HUES64 (cell line): ENCODE measurements around the gene THAP5.

ENCODE experiments used
- H3K27ac ChIP-seq: 2 replicates; pipeline ENCODE4 v1.7.0; 2013; ENCODE audit warnings: low read depth, low read length, inconsistent platforms
- H3K27me3 ChIP-seq: 2 replicates; pipeline ENCODE4 v1.6.1; 2013; ENCODE audit warnings: mild to moderate bottlenecking, low read length; ENCODE audit not compliant: insufficient read depth
- H3K36me3 ChIP-seq: 2 replicates; pipeline ENCODE4 v1.6.1; 2013; ENCODE audit warnings: mild to moderate bottlenecking, low read length; ENCODE audit not compliant: insufficient read depth
- H3K4me1 ChIP-seq: 2 replicates; pipeline ENCODE4 v1.6.1; 2013; ENCODE audit warnings: mild to moderate bottlenecking, low read length, moderate library complexity; ENCODE audit not compliant: insufficient read depth
- H3K4me3 ChIP-seq: 2 replicates; pipeline ENCODE4 v1.5.1; 2013; ENCODE audit warnings: mild to moderate bottlenecking, low read length, moderate library complexity
- H3K9ac ChIP-seq: 2 replicates; pipeline ENCODE4 v1.6.1; 2013; ENCODE audit warnings: mild to moderate bottlenecking, low read depth, low read length
- H3K9me3 ChIP-seq: 2 replicates; pipeline ENCODE4 v1.6.1; 2013; ENCODE audit warnings: low read depth, low read length; ENCODE audit not compliant: insufficient read depth
- WGBS: fragments of 150-250, 120-280 bp; methylation state at CpG from one replicate; pipeline ENCODE4 v1.1.7; 2013; ENCODE audit warnings: missing lambda C conversion rate; 5-methylcytosine and 5-hydroxymethylcytosine counted together

The THAP5 gene

GRCh38 chr7:108584211-108584610, 14.7 kb upstream of the THAP5 start:
- Histone ChIP-seq H3K27me3 (no peaks in the 10 kb centered on the region), H3K27ac (no peak overlapping the region), H3K4me3 (no peak overlapping the region), H3K4me1 (peaks cover 15% of the 10 kb centered on the region; the same call in 1 of the 2 replicates), H3K36me3 (peaks cover 11% of the 10 kb centered on the region), H3K9ac (no peak overlapping the region), H3K9me3 (peaks cover 20% of the 10 kb centered on the region)
- 100% methylated on average over 1 of the region's 1 CpG for WGBS

- peaks cover 15% of the 10 kb centered on the region; the same call in 1 of the 2 replicates for H3K4me1 ChIP-seq
- 64% methylated on average over 4 of the region's 4 CpGs for WGBS
- H3K27ac ChIP-seq = peak overlapping the region; percentile 50
- no peaks in the 10 kb centered on the region for H3K27me3 ChIP-seq
- no peak overlapping the region for H3K9ac ChIP-seq
- peaks cover 29% of the 10 kb centered on the region for H3K9me3 ChIP-seq
- H3K36me3 ChIP-seq = peaks cover 15% of the 10 kb centered on the region
- H3K4me3 ChIP-seq = no peak overlapping the region
These were observed 12.4 kb upstream of the THAP5 start for GRCh38 chr7:108581655-108582491.

- Histone ChIP-seq H3K9me3 (peaks cover 29% of the 10 kb centered on the region), H3K27me3 (no peaks in the 10 kb centered on the region), H3K4me3 (no peak overlapping the region), H3K9ac (no peak overlapping the region), H3K36me3 (peaks cover 18% of the 10 kb centered on the region), H3K27ac (no peak overlapping the region), H3K4me1 (peaks cover 15% of the 10 kb centered on the region; the same call in 1 of the 2 replicates)
- 78% methylated on average over 6 of the region's 6 CpGs for WGBS
These were observed 10.8 kb upstream of the THAP5 start for GRCh38 chr7:108580298-108580697.

- H3K9ac ChIP-seq = no peak overlapping the region
- H3K27me3 ChIP-seq = no peaks in the 10 kb centered on the region
- no peak overlapping the region for H3K27ac ChIP-seq
- H3K9me3 ChIP-seq = peaks cover 29% of the 10 kb centered on the region
- 94% methylated on average over 7 of the region's 7 CpGs for WGBS
- no peak overlapping the region for H3K4me3 ChIP-seq
- peaks cover 15% of the 10 kb centered on the region; the same call in 1 of the 2 replicates for H3K4me1 ChIP-seq
- H3K36me3 ChIP-seq = peaks cover 29% of the 10 kb centered on the region
These were observed 9.4 kb upstream of the THAP5 start for GRCh38 chr7:108578937-108579336.

GRCh38 chr7:108576116-108576515, 6.6 kb upstream of the THAP5 start:
- H3K36me3 ChIP-seq = peaks cover 53% of the 10 kb centered on the region

GRCh38 chr7:108575156-108575555, 5.7 kb upstream of the THAP5 start:
- Histone ChIP-seq H3K27ac (no peak overlapping the region), H3K4me1 (peaks cover 7% of the 10 kb centered on the region), H3K27me3 (no peaks in the 10 kb centered on the region)

More at GRCh38 chr7:108576116-108576515, 6.6 kb upstream of the THAP5 start:
- H3K9me3 ChIP-seq = peaks cover 28% of the 10 kb centered on the region
- H3K27ac ChIP-seq = no peak overlapping the region
- no peaks in the 10 kb centered on the region for H3K27me3 ChIP-seq
- no peak overlapping the region for H3K9ac ChIP-seq
- H3K4me3 ChIP-seq = no peak overlapping the region
- WGBS = 91% methylated on average over 1 of the region's 1 CpG
- peaks cover 5% of the 10 kb centered on the region for H3K4me1 ChIP-seq

GRCh38 chr7:108572480-108572879, 3.0 kb upstream of the THAP5 start:
- H3K9me3 ChIP-seq = no peaks in the 10 kb centered on the region
- peaks cover 20% of the 10 kb centered on the region for H3K4me1 ChIP-seq
- no peak overlapping the region for H3K9ac ChIP-seq
- H3K27me3 ChIP-seq = no peaks in the 10 kb centered on the region
- no peak overlapping the region for H3K4me3 ChIP-seq
- WGBS = no CpG with 5 or more reads among the region's 2 CpGs
- peaks cover 39% of the 10 kb centered on the region for H3K36me3 ChIP-seq
- H3K27ac ChIP-seq = no peak overlapping the region

More at GRCh38 chr7:108575156-108575555, 5.7 kb upstream of the THAP5 start:
- WGBS = 81% methylated on average over 2 of the region's 2 CpGs
- Histone ChIP-seq H3K4me3 (no peak overlapping the region), H3K36me3 (peaks cover 52% of the 10 kb centered on the region), H3K9ac (no peak overlapping the region), H3K9me3 (peaks cover 18% of the 10 kb centered on the region)

- H3K9me3 ChIP-seq = no peaks in the 10 kb centered on the region
- WGBS = under 1% methylated on average over 36 of the region's 36 CpGs
- H3K4me3 ChIP-seq = peak overlapping the region; percentile 84
- peaks cover 45% of the 10 kb centered on the region for H3K36me3 ChIP-seq
- no peaks in the 10 kb centered on the region for H3K27me3 ChIP-seq
- peak overlapping the region; percentile 89 for H3K9ac ChIP-seq
- H3K27ac ChIP-seq = peak overlapping the region; percentile 90
- peaks cover 23% of the 10 kb centered on the region for H3K4me1 ChIP-seq
These were observed 745 bp upstream of the THAP5 start for GRCh38 chr7:108570146-108570755.

GRCh38 chr7:108568801-108569380, 615 bp downstream of the THAP5 start:
- WGBS = 10% methylated on average over 24 of the region's 24 CpGs
- H3K27ac ChIP-seq = peak overlapping the region; percentile 93
- H3K36me3 ChIP-seq = peaks cover 44% of the 10 kb centered on the region
- peak overlapping the region; percentile 84 for H3K4me3 ChIP-seq
- peak overlapping the region; percentile 89 for H3K9ac ChIP-seq
- H3K9me3 ChIP-seq = no peaks in the 10 kb centered on the region
- H3K27me3 ChIP-seq = no peaks in the 10 kb centered on the region
- H3K4me1 ChIP-seq = peaks cover 23% of the 10 kb centered on the region

GRCh38 chr7:108565987-108566386, 3.5 kb downstream of the THAP5 start:
- Histone ChIP-seq H3K4me1 (peaks cover 16% of the 10 kb centered on the region), H3K27ac (no peak overlapping the region), H3K4me3 (no peak overlapping the region), H3K27me3 (no peaks in the 10 kb centered on the region), H3K9ac (no peak overlapping the region), H3K9me3 (no peaks in the 10 kb centered on the region), H3K36me3 (peaks cover 36% of the 10 kb centered on the region)

- Histone ChIP-seq H3K27me3 (no peaks in the 10 kb centered on the region), H3K27ac (no peak overlapping the region), H3K9me3 (peaks cover 18% of the 10 kb centered on the region), H3K9ac (no peak overlapping the region), H3K36me3 (peaks cover 35% of the 10 kb centered on the region), H3K4me3 (no peak overlapping the region), H3K4me1 (no peaks in the 10 kb centered on the region)
- WGBS = 93% methylated on average over 4 of the region's 4 CpGs
These were observed 8.4 kb downstream of the THAP5 start for GRCh38 chr7:108561047-108561619.
